Measurements from ENCODE around the gene TGM4.

The TGM4 gene

DNA sequence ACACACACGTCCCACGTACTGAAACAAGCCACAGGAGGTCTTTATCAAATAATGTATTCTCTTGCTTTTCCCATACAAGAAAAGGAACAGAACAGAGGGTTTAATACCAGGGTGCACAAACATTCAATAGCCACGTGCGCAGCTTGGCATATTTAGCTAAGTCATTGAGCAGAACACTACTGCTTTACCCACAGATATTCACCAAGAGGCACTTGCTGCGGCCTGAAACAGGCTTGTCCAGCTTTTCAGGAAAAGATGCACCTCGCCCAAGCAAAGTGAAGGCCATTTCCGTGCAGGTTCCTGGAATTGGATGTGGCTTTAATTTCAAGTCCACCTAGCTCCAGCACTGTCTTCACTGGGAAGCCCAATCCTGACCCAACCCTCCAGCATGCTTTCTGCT, 84.0 kb downstream of the TGM4 start:
- no peak for DNase-seq

DNA sequence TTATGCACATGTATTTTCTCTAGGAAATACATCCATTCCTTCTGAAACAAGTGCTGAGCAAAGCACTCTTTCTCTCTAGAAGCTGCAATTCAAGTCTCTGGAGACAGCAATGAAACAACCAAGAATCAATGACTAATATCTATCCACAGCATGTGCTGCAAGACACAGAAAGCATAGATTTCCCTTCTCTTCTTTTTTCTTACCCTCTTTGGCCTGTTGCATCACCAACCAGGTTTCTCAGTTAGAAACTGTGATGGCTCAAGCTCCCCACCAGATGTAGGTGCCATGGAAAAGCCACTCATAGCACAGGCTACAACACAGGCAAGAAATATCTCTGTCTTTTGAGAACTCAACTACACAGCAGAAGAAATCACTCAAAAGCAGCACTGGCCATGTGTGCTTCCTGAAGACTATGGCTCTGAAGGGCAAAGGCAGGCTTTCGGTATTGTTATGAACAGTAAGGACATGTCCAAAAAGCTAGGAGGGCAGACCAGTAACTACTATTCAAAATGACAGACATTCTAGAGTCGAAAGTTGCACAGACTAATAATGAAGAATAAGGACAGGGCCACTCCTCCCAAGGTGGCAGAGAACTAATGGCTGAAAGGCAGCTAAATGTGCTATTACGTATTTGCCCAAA, 86.1 kb downstream of the TGM4 start:
- no peak for DNase-seq

DNA sequence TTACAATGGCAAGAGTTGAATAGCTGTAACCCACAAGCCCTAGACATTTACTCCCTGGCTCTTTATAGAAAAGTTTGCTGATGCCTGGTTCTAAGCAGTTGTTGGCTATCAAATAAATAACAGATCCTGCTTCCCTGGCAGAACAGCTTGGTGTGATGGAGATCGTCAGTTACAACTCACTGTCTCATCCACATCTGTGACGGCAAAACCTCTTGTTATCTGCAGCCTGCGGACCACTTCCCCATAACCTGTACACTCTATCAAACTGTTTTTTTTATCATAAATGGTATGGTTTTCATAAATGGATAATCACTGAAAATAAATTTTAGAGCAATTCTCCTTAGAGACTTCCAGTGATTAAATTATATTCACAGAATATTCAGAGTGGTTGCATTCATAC, 87.5 kb downstream of the TGM4 start:
- no peak for DNase-seq

DNA sequence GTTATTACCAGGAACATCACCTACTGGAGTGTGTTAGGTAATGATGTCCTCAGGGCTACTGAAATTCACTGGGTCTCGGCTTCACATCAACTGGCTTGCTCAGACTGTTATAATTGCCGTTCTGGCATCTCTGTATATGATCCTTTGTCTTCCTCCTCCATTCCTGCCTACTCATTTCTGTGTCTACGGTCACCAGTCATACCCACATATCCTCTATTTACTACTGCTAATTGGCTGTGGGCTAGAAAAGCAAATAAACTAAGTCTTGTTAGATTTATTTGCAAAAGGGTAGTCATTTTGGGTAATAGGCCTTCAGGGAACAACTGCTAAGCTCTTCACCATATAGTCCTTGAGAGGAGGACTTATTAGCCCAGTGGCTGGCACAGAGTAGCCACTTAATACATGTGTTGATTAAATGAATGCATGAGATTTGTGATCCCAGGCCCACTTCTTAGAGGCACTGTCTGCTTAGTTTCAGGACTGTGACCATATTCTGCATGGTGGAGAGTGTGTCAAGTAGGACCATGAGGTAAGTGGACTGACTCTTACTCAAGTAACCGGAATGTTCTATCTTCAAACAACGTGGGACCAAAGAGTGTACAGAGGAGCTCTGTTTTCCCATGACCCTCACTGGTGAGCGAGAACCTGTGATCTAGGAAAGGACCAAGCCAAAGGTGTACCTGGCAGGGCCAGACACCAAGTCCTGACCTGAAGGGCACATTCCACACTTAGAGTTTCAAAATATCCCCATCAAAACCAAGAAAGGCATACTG, 88.4 kb downstream of the TGM4 start:
- no peak for DNase-seq

DNA sequence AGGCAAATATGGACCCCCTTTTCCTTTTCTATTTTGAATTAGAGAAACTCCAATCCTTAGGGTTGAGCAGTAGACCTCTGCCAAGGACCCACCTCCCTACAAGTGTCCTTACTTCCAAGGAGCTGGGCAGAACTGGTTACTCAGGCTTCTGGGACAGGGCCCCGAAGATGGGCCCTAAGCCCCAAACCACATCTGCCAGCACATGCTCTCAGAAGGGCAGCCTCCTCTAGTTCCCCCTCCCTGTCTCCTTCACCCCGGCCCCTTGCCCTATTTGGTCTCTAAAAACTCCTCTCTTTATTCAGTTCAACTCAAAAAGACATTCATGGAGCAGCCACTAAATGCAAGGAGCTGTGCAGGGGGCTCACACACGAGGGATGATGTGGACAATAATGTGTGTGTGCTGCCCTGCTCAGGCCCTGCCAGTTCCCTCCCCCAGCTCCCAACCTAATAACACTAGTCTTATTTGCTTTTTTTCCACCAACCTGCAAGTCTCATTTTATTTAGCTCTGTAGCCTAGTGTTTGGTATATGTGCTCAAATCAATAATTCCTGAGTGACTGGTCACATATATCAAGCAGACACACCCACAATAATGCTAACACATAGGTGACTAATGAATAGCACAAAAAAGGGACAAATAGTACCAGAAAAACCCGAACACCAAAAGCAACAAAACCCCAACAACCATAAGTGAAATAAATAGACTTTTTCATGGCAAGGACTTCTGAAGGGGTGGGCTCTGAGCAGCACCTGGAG, 89.3 kb downstream of the TGM4 start:
- DNase-seq = no peak
